IPS DF 4.7 (cell line): ENCODE results near the gene EXD3.

Source experiments
- DNase-seq: peaks from one replicate; pipeline ENCODE4 v3.0.0-alpha.2; 2013; ENCODE audit warnings: low spot score; ENCODE audit errors: extremely low read depth

Gene EXD3

DNA sequence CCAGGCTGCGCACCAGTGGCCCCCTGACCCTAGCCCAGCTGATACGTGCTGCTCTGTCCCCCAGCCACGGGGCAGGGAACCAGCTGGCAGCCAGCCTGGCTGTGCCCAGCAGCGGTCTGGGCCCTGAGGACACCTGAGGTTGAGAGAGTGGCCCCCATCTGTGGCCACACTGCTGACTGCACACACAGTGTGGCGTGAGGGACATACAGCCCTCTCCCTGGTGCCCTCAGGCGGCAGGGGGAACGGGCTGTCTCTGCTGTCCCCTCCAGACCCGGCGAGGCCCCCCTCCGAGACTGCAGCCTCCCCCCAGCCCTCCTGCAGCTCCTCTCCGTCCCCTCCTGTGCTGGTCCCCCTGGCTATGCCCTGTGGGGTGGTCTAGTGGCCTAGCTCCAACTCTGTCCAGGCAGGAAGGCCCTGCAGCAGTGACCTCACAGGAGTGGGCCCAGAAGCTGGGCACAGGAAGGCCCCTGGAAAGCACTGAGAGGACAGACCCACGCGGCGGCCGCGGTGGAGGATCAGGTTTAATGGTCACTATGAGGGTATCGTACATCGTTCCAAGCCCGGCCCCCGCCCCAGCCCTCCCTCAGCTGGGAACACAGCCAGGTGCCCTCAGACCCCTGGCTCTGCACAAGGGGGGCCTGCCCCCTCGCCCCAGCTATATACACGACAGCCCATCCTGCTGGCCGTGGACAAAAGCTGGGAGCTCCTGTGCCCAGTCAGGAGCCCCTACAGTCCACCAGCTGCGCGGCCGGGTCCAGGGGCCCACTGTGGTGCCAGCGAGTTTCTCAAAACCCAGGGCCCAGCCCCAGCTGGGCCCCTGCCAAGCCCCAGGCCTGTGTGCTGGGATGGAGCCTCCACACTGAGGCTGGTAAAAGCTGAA, 25.0 kb upstream of the EXD3 start:
- no peak for DNase-seq

DNA sequence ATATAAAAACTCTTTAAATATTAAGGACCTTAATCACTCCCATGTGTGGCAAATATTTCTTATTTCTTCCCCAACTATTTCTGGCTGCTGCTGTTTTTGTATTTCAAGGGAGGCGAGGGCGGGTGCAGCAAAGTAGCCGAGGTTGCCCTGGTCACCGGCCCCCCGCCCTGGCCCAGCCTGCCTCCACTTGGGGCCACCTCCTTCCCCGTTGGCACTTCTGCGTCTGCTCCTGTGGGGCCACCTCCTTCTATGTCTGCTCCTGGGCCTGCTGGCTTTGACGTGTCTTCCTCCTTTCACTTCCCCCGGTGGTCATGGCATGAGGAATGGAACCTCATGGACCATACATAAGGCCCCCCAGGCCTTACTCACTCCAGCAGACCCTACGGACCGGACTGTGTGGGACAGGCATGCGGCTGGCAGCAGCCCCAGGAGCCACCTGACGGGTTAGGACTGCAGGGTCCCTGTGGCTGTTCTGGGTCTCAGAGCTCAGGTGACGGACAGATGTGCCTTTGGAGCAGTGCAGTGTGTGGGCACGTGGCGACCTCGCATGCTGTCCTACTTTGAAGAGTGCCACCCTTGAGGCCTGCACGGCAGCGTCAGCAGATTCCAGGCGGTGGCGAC, 24.0 kb upstream of the EXD3 start:
- DNase-seq: no peak

DNA sequence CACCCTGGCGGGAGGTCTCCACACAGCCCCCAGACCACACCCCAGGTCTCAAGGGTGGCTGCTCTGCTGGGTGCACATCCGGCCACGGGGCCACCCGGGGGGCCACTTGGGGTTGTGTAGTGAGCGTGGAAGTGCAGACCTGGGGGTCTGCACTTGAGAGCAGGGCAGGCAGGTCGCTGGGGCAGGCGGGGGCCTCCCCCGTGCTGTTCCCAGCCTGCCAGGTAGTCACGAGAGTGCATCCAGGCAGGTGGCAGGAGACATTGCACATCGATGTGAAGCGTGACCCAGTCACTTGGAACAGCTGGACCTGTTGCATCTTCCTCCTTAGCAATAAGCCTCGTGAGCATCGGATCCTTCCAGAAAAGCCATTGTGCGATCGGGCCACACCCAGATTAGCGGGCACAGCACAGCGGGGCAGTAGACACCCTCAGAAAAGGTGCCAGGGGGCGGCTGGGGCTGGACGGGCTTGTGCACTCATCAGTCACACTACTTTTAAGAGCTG, 23.0 kb upstream of the EXD3 start:
- DNase-seq: no peak

DNA sequence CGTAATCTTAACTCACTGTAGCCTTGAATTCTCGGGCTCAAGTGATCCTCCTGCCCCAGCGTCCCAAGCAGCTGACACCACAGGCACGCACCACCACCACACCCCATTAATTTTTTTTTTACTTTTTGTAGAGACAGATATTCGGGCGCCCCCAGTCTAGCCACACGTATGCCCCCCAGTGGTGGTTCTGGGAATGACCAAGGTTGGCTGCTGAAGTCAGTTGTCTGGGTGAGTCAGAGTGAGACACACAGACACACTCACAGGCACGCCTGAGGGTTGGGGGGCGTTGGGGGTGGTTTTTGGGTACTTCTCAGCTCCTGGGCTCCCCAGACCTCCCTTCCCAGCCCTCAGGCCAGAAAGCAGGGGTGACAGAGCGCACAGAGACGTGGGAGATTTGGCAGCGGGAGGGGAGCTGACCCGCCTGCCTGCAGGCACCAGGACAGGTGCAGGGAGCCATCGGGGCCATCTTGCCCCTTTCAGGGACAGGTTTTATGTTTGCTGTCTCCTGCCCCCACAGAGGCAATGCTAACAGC, 22.4 kb upstream of the EXD3 start:
- DNase-seq: no peak

DNA sequence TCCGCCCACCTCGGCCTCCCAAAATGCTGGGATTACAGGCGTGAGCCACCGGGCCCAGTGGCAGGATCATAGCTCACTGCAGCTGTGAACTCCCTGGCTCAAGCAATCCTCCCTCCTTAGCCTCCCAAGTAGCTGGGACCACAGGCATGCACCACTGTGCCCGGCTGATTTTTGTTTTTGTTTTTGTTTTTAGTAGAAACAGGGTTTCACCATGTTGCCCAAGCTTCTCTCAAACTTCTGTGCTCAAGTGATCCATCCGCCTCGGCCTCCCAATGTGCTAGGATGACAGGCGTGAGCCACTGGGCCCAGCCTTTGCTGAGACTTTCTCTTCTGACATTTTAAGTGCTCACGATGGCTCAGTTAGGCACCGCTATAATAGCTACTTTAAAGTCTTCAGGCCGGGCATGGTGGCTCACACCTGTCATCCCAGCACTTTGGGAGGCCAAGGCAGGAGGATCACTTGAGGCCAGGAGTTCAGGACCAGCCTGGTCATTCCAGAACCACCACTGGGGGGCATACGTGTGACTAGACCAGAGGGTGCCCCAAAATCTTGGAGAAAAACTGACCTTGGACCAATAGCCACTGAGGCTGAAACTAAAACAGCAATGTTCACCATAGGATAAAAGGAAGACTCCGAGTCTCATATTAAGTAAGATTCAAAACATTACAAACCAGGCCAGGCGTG, 21.3 kb upstream of the EXD3 start:
- DNase-seq: no peak

DNA sequence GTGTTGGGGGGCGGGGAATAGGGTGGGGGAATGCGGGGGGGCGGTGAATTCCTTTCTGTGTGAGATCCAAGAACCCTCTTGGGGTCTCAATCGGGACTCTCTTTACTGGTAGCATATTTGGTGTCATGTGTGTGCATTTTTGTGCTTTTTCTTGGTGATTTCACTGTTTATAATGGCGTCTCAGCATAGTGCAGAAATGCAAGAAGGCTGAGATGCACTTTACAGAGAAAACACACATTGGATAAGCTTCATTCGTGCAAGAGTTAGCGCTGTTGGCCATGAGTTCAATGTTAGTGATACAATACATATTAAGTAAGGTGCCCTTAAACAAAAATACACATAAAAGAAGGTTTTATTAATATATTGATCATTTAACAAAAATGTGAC, 19.0 kb upstream of the EXD3 start:
- DNase-seq: no peak

DNA sequence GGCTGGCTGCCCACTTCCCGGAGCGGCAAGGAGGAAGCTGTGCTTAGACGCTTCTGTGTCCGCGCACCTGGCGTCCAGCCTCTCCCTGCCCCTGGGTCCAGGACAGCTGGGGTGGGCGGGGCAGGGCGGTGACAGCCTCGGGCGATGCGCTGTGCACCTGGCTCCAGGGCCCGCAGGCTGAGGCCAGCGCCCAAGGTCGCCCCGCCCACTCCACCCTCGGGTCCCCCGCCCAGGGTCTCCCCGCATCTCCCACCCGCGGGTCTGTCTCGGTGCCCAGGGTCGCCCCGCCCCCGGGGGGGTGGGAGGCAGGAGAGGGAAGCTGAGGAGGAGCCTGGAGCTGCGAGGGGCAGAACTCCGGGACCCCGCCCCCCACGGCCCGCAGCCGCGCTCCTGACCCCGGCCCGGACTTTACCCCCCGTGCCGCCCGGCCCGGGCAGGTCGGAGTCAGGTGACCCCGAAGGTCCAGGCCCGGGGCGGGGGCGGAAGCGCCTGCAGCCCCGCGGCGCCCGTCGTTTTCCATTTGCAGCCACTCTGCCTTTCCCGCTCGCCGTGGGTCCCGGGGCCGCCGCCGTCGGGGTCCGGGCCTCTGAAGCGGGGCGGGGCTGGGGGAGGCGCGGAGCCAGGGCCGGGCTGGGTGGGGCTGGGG, 18.4 kb upstream of the EXD3 start, which contains the start of gene ENTPD8:
ENTPD8 (minus strand) TSS at position 69 of the 646 bp plus-strand sequence. CDS start 3,072 bp downstream, outside the sequence.
- DNase-seq: no peak

DNA sequence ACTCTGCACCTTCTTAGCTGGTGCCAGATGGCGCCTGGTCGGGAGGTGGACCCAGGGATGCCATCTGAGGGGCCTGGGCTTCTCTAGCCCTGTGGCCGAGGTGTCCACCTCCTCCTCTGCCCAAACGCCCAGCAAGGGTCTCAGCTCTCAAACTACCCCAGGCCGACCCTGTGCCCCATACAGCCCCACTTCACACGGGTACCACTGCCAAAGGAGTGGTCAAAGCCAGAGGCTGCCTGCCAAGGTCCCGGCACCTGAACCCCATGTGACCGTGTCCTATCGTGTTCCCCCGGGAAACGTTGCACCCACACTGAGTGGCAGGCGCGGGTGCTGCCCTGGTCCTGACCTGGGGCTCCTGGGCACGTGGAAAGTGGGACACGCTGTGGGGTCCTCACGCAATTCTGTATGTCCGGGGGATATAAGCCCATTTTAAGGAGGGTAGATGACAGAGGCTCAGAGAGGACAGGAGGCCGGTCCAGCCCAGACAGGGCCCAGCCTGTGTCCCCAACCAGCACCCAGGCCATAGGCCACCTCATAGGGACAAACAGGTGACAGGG, 16.3 kb upstream of the EXD3 start:
- DNase-seq: no peak

DNA sequence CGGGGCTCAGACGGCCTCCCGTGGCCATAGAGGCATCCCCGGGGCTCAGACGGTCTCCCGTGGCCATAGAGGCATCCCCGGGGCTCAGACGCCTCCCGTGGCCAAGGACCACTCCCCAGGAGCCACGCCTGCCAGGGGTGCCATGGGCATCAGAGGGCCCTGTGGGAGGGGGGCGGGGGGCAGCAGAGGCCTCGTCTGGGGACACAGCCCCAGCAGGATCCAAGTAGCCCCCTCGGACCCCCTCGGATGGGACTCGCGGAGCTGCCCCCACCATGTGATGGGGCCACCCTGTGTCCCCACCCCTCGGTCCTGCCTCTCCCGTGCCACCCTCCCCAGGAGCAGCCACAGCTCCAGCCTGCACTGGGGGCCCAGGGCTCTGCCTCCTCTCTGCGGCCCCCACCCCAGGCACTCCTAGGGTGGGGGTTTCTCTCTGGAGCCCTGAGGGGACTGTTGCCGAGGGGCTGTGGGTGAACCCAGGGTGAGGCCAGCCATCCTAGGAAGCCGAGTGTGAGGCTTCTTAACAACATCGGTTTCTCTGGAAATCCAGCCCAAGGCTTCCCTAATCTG, 15.7 kb upstream of the EXD3 start:
- no peak for DNase-seq

DNA sequence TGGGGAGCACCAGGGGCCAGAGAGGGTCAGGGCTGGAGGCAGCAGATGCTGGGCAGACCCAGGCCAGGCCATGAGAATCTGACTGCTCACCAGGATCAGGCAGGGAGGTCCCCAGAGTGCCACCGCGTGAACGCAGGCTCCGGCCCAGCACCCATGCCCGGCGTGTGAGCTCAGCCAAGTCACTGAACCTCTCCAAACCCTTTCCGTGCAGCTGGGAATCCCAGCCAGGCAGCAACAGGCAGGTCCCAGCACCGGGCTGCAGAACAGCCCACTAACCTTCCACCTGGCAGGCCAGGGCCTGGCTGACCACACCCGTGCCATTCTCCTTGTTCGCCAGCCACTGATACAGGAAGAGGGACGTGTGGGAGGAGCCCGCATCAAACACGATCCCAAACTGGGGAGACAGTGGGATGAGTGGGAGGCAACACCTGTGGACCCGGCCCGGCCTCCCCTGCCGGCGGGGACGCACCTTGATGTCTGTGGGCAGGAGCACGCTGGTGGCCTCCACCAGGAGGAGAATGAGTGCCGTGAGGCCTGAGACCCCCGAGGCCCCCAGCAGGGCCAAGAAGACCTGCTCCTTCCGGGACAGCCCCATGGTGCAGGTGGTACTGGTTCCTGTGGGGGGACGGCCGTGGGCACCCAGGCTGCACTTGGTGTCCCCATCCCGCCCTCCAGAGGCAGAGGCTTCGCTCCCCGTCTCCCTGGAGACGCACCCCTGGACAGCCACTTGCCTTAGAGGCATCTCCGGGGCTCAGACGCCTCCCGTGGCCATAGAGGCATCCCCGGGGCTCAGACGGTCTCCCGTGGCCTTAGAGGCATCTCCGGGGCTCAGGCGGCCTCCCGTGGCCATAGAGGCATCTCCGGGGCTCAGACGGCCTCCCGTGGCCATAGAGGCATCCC, 15.0 kb upstream of the EXD3 start:
- DNase-seq: no peak

DNA sequence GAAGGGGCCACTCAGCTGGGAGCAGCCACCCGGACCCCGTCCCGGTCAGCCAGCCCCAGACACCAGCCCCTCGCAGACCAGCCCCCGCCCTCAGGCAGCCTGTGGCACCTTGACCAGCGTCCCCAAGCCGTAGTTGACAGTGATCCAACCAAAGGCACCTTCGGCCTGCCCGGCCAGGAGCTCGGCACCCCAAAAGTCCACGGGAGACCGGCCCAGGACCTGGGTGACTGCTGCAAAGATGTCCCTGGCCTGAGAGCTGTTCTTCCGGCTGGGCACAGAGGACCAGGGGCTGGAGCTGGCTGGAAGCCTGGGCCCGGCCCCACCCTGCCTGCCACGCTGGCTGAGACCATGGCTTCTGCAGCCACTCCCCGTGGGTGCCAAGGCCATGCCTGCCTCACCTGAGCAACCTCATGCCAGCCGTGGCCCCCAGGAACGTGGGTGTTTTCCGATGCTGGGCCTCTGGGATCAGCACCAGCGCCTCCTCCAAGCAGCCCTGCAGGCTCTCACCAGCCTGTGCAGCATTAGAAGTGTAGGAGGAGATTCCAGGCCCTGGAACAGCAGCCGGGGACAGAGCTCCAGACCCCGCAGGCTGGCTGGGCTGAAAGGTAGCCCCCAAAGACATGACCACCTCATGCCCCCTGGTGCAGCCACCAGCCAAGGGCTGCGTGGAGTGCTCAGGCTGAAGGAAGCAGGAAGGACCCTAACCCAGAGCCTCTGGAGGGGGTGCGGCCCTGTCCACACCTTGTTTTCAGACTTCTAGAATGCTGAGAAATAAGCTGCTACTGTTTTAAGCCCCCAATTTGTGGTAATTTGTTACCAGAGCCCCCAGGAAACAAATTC, 14.0 kb upstream of the EXD3 start:
- DNase-seq: no peak

DNA sequence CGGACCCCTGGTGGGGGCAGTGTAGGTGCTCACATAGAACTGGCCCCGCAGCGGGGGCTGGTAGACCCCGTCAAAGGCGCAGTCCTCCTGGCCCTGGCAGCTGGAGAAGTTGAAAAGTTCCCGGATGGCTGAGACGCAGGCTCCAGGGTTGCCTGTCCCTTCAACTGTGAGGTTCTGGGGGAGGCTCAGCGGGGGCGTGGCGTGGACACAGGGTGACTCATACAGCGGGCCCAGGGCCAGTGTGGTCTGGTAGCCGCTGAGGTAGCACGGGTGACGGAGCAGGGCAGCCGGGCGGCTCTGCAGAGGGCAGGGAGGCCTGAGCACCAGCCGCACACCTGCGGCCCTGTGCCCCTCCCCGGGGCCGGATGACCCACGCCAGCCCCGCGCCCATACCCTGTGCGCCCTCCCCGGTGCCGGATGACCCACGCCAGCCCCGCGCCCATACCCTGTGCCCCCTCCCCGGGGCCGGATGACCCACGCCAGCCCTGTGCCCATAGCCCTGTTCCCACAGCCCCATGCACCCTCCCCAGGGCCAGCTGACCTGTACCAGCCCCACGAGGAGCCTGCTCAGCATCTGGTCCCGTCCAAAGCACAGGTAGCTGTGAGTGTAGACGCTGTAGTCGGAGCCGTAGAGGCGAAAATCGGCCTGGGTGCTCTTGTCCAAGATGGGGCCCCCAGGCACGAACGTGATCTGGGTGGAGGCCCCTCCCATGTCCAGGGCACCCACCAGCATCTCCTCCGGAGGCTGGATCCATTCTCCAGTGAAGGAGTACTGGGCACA, 13.2 kb upstream of the EXD3 start:
- DNase-seq: no peak

DNA sequence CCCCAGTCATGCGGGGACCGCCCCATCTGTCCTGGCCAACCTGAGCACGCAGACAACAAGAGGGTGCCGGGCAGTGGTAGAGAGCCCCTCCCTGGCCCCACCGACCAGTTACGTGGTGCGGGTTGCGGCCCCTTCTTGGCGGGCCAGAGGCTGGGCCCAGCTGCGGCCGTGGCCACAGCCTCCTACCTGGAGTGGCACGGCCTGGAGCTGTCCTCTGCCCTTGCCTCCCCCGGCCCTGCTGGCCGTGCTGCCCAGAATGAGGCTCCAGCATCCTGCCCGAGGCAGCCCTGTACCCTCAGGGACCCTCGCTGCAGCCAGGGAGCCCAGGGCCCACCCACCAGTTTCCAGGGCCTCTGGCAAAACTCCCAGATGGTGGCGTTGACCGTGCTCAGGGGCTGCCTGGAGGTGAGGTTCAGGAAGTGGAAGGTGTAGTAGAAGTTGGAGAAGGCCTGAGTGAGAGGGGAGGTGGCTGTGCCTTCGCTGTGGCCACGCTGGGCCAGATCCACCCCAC, 12.5 kb upstream of the EXD3 start:
- DNase-seq: no peak

DNA sequence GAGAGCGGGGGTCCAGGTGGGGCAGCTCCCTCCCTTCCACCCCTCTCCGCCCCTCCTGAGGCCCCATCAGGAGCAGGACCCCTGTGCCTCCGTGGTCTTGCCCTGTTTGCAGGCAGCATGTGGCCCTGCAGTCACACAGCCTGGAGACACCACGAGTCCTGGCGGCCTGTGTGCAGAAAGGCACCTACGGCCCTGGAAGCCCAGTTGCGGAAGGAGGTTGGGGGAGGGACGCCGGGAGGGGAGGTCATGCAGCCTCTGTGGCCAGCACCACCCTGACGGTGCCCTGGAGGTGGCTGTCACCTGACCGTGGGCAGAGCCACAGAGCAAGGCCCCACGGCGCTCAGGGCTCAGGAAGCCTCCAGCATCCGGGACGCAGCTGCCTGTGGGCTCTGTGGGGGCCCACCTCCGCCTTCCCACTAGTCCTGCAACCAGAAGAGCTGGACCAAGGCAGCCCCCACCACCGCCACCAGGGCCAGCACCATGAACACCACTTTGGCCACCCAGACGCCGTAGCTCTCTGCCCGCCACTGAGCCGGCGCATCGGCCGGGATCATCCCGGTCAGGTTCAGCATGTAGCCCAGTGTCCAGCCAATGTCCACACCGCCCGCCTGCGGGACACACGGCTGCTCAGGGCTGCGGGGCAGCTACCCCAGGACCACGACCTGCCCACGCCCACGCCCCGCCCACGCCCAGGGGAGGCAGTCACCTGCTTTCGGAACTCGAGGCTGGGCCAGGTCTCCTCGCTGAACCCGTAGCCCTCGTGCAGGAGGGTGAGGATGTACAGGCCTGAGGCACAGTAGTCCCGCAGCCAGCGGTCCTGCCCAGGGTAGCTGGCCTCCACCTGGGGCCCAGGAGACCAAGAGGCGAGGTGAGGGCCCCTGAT, 11.8 kb upstream of the EXD3 start:
- no peak for DNase-seq

DNA sequence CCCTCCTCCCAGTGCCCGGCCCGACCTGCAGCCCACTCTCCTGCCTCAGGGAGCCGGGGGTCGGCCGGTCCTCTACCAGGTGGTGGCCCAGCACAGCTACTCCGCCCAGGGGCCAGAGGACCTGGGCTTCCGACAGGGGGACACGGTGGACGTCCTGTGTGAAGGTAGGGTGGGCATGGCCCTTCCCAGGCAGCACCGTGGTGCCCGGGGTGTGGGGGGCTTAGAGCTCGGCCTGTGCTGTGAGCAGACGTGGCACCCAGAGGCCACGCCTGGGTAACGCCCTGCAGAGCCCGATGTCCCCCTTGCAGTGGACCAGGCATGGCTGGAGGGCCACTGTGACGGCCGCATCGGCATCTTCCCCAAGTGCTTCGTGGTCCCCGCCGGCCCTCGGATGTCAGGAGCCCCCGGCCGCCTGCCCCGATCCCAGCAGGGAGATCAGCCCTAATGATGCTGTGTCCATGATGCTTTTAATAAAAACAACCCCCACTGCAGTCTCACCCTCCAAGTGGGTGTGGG, 11.0 kb upstream of the EXD3 start:
- DNase-seq: no peak

DNA sequence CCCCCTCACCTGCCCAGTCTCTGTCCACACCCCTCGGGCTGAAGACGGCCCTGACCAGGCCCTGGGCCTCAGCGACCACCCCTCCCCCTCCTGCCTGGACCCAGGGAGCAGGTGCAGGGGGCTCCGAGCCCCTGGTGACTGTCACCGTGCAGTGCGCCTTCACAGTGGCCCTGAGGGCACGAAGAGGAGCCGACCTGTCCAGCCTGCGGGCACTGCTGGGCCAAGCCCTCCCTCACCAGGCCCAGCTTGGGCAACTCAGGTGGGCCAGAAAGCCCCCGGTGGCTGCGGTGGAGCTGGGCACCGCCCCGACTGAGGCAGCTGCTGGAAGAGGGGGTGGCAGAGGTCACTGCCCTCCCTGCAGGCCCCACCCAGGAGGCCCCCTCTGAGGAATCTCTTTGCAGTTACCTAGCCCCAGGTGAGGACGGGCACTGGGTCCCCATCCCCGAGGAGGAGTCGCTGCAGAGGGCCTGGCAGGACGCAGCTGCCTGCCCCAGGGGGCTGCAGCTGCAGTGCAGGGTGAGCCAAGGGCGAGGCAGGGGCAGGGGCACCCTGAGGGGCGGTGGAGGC, 10.5 kb upstream of the EXD3 start:
- DNase-seq: no peak
